Keratinocyte (primary cell): ENCODE data around the gene PDCL2. TPM values are rescaled to one million over a fixed set of nuclear protein-coding genes. Genes with fewer than 3 reads are reported as not detected.

Experiments used
- DNase-seq: peaks from one replicate; pipeline ENCODE4 v3.0.0-alpha.2; 2011; ENCODE audit warnings: low read depth, missing footprints, low spot score
- FAIRE-seq: peaks from 2 replicates; lab custom pipeline; 2011; peaks lifted over from hg19 to GRCh38; lab: Jason Lieb, UNC
- H2AFZ ChIP-seq: 2 replicates; pipeline ENCODE4 v1.6.0; 2012; ENCODE audit warnings: low read length, control low read depth, inconsistent platforms; ENCODE audit not compliant: control insufficient read depth
- H3K27ac ChIP-seq: 2 replicates; pipeline ENCODE4 v1.5.1; 2011; ENCODE audit warnings: low read length; ENCODE audit not compliant: control insufficient read depth, insufficient read depth
- H3K27me3 ChIP-seq: 3 replicates; pipeline ENCODE4 v1.6.0; 2011; ENCODE audit warnings: low read length; ENCODE audit not compliant: control insufficient read depth, insufficient read depth; ENCODE audit errors: extremely low read depth
- H3K36me3 ChIP-seq, 2 experiments: 2 replicates in 1 of 2; 3 replicates in 1 of 2; pipeline ENCODE4 v1.5.1; 2011; ENCODE audit warnings: low read length in 2 of 2, mild to moderate bottlenecking in 1 of 2; ENCODE audit not compliant: control insufficient read depth in 2 of 2, insufficient read depth in 2 of 2; ENCODE audit errors: extremely low read depth in 1 of 2
- H3K4me1 ChIP-seq: 3 replicates; pipeline ENCODE4 v1.5.1; 2011; ENCODE audit warnings: low read length; ENCODE audit not compliant: control insufficient read depth, insufficient read depth; ENCODE audit errors: extremely low read depth
- H3K4me2 ChIP-seq: 3 replicates; pipeline ENCODE4 v1.6.0; 2011; ENCODE audit warnings: low read depth, low read length; ENCODE audit not compliant: control insufficient read depth, insufficient read depth; ENCODE audit errors: extremely low read depth
- H3K4me3 ChIP-seq, 3 experiments: fragments of 200-600 bp in 1 of 3; sonication (generic) in 1 of 3; 2 replicates in 2 of 3; 3 replicates in 1 of 3; pipeline ENCODE4 v1.5.1; 2011 to 2016; ENCODE audit warnings: low read length in 3 of 3, mild to moderate bottlenecking in 3 of 3, control low read depth in 2 of 3, inconsistent platforms in 1 of 3, low read depth in 1 of 3, mixed read lengths in 1 of 3, mixed run types in 1 of 3, moderate library complexity in 1 of 3; ENCODE audit not compliant: control insufficient read depth in 2 of 3, insufficient read depth in 2 of 3; ENCODE audit errors: extremely low read depth in 1 of 3
- H3K79me2 ChIP-seq: 2 replicates; pipeline ENCODE4 v1.6.0; 2012; ENCODE audit warnings: low read length; ENCODE audit not compliant: control insufficient read depth, insufficient read depth
- H3K9ac ChIP-seq: 3 replicates; pipeline ENCODE4 v1.6.0; 2011; ENCODE audit warnings: low read length; ENCODE audit not compliant: control insufficient read depth, insufficient read depth; ENCODE audit errors: extremely low read depth
- H3K9me1 ChIP-seq: 3 replicates; pipeline ENCODE4 v1.6.0; 2011; ENCODE audit warnings: low read length; ENCODE audit not compliant: control insufficient read depth, insufficient read depth; ENCODE audit errors: extremely low read depth
- H3K9me3 ChIP-seq: 2 replicates; pipeline ENCODE4 v1.5.1; 2012; ENCODE audit warnings: low read depth, low read length; ENCODE audit not compliant: control insufficient read depth
- H4K20me1 ChIP-seq: 3 replicates; pipeline ENCODE4 v1.6.0; 2011; ENCODE audit warnings: low read length; ENCODE audit not compliant: control insufficient read depth, insufficient read depth; ENCODE audit errors: extremely low read depth
- EZH2 ChIP-seq: IDR thresholded peaks from one replicate; pipeline ENCODE4 v1.6.1; 2012; ENCODE audit warnings: inconsistent platforms, mild to moderate bottlenecking, low read length, moderate library complexity
- dilution Hi-C: fragments of 300-500 bp; cut with MboI; formaldehyde crosslinking; loops from one replicate; pipeline ENCODE4 v1.7.0; 2020; ENCODE audit warnings: low sequenced_read_pairs; ENCODE audit not compliant: extremely low pct_ligation_motif_present
- polyA plus RNA-seq, 5 experiments: library from polyadenylated mRNA; depleted of rRNA in 3 of 5; stranded (reverse) in 3 of 5; stranded (forward) in 1 of 5; unstranded in 1 of 5; fragments of >200 nt; gene quantifications; 1 replicate in 1 of 5; 2 replicates in 3 of 5; 3 replicates in 1 of 5; pipeline versions ENCODE4 v1.2.1 to v1.2.3, GENCODE V29; 2011 to 2012; ENCODE audit warnings: missing spikeins in 2 of 5, low read depth in 1 of 5, low replicate concordance in 1 of 5
- TF ChIP-seq, protein P1 (sequence below), 3 experiments: IDR thresholded peaks in 1 of 3; conservative IDR thresholded peaks in 1 of 3; optimal IDR thresholded peaks in 1 of 3; 2 replicates in 2 of 3; 3 replicates in 1 of 3; pipeline versions ENCODE3 to v1.5.1; 2011; ENCODE audit warnings: low read length in 3 of 3, mild to moderate bottlenecking in 3 of 3, moderate library complexity in 2 of 3, control low read depth in 1 of 3, inconsistent platforms in 1 of 3; ENCODE audit not compliant: insufficient read depth in 2 of 3; ENCODE audit errors: extremely low read depth in 1 of 3

PDCL2 gene
- polyA plus RNA-seq, 1 donor (not counting 4 experiments of a cell fraction or from before 2014, with no cell fraction given) = not detected

DNA sequence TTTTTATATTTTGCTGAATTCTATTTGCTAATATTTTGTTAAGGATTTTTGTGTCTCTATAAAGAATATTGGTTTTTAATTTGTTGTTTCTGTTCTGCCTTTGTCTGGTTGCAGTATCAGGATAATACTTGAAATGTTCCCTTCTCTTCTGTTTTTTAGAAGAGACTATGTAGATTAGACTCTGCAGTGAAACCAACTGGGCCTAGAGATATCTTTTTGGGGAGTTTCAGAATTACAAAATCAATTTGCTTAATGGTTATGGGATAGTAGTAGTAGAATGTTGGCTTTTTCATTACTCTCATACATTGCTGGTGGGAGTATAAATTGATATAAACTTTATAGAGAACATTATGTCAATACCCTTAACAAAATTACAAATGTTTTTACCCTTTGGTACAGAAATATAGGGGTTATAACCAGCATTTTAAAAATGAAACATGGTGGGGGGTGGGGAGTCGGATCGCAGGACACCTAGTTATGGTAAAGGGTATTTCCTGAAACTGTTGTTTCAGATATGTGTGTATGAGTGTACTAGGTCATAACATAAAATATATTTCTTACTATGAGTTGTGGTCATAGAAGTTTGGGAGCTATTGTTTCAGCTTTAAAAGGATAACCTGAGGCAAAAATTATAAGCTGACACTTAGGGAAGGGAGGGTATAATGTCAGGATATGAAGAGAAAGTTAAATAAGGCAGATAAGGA lies 74.4 kb downstream of the PDCL2 start:
- H3K4me2 ChIP-seq = no peak overlapping the region
- dilution Hi-C loops = no loop called here
- no peaks in the 10 kb centered on the region for H3K9me3 ChIP-seq
- H3K9me1 ChIP-seq = no peaks in the 10 kb centered on the region
- H3K79me2 ChIP-seq = peaks cover 52% of the 10 kb centered on the region
- H3K9ac ChIP-seq = no peak overlapping the region
- H4K20me1 ChIP-seq = no peaks in the 10 kb centered on the region
- no peaks in the 10 kb centered on the region for H3K36me3 ChIP-seq
- DNase-seq (no peak), FAIRE-seq (no peak)
- H2AFZ ChIP-seq = no peak overlapping the region
- peaks cover 2% of the 10 kb centered on the region for H3K4me1 ChIP-seq
- H3K27ac ChIP-seq = no peak overlapping the region
- no peaks in the 10 kb centered on the region for H3K27me3 ChIP-seq
- TF ChIP-seq EZH2 = no peak
- no peak overlapping the region for H3K4me3 ChIP-seq

DNA sequence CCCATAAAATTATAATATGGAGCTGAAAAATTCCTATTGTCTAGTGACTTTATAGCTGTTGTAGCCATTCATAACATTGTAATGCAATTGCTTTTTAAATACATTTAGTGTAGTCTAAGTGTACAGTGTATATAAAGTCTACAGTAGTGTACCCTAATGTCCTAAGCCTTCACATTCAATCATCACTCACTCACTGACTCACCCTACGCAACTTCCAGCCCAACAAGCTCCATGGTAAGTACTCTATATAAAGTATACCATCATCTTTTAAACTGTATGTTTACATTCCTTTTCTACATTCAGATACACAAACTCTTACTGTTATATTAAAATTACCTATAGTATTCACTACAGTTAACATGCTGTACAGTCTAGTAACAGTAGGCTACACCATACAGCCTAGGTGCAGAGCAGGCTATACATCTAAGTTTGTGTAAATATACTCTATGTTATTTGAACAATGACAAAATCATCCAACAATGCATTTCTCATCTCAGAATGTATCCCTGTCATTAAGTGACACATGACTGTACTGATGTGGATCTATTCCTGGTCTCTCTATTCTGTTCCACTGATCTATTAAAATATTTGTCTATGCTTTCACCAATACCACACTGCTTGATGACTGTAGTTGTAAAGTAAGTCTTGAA lies 79.0 kb downstream of the PDCL2 start:
- Histone ChIP-seq H3K27ac (no peak overlapping the region), H3K9ac (no peak overlapping the region), H3K79me2 (peaks cover 25% of the 10 kb centered on the region), H3K9me1 (no peaks in the 10 kb centered on the region), H3K4me1 (no peaks in the 10 kb centered on the region), H3K9me3 (no peaks in the 10 kb centered on the region), H3K4me2 (no peak overlapping the region), H2AFZ (no peak overlapping the region), H3K36me3 (no peaks in the 10 kb centered on the region), H3K4me3 (no peak overlapping the region), H3K27me3 (no peaks in the 10 kb centered on the region), H4K20me1 (no peaks in the 10 kb centered on the region)
- dilution Hi-C loops = no loop called here
- TF ChIP-seq EZH2 = no peak
- TF ChIP-seq, protein P1, sequence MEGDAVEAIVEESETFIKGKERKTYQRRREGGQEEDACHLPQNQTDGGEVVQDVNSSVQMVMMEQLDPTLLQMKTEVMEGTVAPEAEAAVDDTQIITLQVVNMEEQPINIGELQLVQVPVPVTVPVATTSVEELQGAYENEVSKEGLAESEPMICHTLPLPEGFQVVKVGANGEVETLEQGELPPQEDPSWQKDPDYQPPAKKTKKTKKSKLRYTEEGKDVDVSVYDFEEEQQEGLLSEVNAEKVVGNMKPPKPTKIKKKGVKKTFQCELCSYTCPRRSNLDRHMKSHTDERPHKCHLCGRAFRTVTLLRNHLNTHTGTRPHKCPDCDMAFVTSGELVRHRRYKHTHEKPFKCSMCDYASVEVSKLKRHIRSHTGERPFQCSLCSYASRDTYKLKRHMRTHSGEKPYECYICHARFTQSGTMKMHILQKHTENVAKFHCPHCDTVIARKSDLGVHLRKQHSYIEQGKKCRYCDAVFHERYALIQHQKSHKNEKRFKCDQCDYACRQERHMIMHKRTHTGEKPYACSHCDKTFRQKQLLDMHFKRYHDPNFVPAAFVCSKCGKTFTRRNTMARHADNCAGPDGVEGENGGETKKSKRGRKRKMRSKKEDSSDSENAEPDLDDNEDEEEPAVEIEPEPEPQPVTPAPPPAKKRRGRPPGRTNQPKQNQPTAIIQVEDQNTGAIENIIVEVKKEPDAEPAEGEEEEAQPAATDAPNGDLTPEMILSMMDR (optimal IDR thresholded peaks at IDR 0.05 in 1 of 3, IDR thresholded peaks at IDR 0.05 in 1 of 3, conservative IDR thresholded peaks at IDR 0.05 in 1 of 3; ENCODE audit: extremely low read depth in 1 of 3, insufficient read depth in 2 of 3, low read length in 3 of 3) = no peak
- DNase-seq (no peak), FAIRE-seq (no peak)
